Measurements from ENCODE around the gene MS4A4E.
"Not testable (repeated sequence)": the region's sequence is repeated elsewhere in the genome, so short reads cannot be mapped to it uniquely, and the experiment has no call there.

Gene MS4A4E

DNA sequence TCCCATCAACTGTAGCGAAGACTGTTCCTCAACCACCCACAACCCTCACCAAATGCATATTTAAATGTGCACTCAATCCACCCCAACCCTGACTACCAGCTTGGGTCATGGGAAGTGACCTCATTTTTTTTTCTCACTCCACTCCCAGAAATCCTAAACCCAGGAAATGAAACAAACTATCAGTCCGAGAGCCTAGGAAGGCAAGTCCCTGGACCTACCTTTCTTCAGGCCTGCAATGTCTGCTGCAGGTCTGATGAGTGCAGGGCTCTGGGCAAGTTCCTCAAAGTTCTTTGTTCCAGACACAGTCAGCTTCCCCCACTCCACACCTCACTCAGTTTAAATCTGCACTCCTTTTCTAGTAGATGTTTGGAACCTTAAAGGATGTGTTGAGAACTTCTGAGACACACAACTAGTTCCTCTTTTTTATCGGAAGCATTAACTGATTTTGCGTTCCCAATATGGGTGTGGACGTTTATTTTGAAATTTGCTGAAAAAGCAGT lies at the start of gene MS4A4E:
TSS of gene MS4A4E (minus strand) at position 398 of the 500 bp plus-strand sequence. CDS start 13,082 bp downstream, outside the sequence.
- no peak for DNase-seq (ENCODE audit: low read depth)

- DNase-seq (ENCODE audit: low read depth) = no peak
These were observed 49.2 kb upstream of the MS4A4E start for GRCh38 chr11:60292145-60292544.

GRCh38 chr11:60288531-60288930 lies 45.6 kb upstream of the MS4A4E start:
- DNase-seq (ENCODE audit: low read depth) = no peak

DNA sequence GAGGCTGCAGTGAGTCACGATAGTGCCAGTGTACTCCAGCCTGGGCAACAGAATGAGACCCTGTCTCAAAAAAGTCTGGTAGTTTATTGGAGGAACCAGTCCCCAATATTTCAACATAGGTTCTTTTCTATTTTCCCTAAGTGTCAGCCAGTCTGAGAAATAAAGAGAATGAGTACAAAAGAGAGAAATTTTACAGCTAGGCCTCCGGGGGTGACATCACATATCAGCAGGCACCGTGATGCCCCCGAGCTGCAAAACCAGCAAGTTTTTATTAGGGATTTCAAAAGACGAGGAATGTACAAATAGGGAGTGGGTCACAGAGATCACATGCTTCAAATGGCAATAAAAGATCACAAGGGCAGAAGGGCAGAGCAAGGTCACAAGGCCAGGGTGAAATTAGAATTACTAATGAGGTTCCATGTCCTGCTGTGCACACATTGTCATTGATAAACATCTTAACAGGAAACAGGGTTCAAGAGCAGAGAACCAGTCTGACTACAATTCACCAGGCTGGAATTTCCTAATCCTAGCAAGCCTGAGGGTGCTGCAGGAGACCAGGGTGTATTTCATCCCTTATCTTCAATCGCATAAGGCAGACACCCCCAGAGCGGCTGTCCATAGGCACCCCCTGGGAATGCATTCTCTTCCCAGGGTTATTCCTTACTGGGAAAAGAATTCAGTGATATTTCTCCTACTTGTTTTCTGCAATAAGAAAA lies 42.6 kb upstream of the MS4A4E start:
- not testable (repeated sequence) for DNase-seq (ENCODE audit: low read depth)

DNA sequence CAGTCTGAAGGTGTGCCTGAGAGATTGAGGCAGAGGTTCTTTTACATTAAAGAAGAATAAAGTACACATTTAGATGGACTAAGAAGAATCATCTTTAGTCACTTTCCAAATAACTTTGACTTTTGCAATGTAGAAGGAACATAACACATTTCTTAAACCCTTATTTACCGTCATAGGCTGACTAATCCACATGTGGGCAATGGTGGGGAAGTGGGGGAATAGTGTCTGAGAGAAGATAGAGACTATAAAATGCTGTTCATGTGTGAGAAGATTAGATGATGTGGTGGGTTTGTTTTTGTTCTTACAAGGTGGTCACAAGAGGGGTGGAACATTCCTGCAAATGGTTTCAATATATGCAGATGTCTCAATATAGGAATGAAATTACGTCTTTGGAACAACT lies 39.3 kb upstream of the MS4A4E start:
- no peak for DNase-seq (ENCODE audit: low read depth)

DNA sequence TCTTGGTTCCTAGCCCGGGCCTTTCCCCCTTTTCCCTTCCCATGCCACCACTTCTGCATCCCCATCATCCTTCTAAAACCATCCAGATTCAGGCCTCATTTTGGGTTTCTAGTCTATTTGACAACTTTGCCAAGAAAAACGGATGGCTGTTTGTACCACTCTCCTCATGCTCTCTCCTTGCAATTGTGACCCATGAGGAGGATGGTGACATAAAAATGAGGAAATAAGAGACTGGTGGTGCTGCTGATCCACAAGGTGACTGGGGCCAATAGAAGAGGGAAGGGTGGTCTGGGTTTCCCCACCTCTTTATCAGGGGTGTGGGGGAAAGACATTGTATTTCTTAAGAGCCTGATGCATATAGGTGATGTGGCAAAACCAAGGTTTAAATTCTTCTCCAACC lies 38.5 kb upstream of the MS4A4E start:
- no peak for DNase-seq (ENCODE audit: low read depth)

DNA sequence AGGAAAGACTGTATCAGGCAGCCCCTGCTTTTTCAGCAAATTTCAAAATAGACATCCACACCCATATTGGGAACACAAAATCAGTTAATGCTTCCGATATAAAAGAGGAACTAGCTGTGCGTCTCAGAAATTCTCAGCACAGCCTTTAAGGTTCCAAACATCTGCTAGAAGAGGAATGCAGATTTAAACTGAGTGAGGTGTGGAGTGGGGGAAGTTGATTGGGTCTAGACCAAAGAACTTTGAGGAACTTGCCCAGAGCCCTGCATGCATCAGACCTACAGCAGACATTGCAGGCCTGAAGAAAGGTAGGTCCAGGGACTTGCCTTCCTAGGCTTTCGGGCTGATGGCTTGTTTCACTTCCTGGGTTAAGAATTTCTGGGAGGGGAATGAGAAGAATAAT lies 37.5 kb upstream of the MS4A4E start, which contains the start of gene MS4A4A:
TSS of gene MS4A4A (plus strand) at position 255 of the 400 bp plus-strand sequence. CDS start at position 265, 10 bp downstream.
- no peak for DNase-seq (ENCODE audit: low read depth)

DNA sequence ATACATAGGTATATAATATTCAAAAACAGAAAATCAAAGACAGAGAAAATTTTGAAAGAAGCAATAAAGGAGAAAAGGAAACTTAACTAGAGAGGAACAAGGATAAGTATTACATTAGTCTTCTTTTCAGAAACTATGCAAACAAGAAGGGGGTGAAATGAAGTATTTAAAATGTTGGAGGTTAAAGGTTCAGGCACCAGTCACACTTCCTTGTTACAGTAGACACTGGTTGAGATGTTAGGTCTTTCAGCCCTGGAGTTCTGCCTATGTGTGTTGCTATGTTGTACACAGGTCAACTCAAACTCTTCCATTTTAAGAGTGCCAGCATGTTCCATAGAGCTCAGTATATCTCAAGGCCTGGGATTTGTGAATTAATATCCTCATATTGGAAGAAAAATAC lies 31.5 kb upstream of the MS4A4E start:
- DNase-seq (ENCODE audit: low read depth) = no peak

DNA sequence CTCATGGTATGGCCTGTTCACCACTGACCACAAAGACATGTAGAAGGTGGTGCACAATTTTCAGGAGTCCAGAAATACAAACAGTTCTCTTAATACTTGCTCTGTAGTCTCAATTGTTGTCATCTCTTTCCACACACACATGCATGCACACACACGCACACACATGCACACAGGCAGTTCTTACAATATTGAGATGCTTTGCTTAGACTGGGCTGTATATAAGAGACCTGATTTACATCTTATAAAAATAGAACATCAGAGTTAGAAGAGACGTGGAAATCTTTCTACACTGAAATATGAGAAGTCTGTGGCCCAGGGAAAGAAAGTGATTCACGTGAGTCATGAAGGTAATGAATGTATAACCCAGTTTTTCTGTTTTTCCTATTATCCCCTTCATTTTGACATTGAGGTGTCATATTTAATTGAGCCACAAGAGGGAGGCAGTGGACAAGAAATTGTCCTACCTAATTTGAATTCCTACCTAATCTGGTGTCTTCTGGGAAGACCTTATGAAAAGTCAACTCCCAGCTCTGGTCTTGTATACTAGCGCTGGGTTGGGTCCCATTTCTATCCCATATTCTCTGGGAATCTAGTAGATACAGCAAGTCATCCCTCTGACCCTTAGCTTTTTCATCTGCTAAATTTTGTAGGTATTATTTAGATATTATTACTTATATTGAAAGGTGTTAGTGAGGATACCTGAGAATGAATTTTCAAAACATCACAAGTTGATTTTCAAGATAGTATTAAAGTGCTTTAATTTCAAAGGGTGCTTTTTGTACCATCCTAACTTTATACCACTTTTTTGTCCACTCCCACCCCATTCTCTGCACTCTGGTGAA lies 22.7 kb upstream of the MS4A4E start:
- DNase-seq (ENCODE audit: low read depth) = peak; percentile 24

DNA sequence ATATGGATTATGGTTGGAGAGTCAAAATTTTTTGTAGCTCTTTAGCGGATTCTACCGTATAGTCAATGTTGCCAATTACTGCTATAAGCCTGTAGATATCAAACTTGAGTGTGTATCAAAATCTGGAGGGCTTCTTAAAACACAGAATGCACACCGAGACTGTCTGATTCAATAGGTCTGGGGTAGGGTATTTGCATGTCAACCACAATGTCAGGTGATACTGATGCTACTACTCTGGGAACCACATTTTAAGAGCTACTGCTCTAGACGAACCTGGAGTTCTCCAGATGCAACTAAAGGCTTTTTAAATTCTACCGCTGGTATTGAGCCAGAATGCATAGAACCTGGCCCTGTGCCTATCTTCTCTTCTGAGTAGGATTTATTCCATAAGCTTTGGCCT lies 21.7 kb upstream of the MS4A4E start:
- no peak for DNase-seq (ENCODE audit: low read depth)

DNA sequence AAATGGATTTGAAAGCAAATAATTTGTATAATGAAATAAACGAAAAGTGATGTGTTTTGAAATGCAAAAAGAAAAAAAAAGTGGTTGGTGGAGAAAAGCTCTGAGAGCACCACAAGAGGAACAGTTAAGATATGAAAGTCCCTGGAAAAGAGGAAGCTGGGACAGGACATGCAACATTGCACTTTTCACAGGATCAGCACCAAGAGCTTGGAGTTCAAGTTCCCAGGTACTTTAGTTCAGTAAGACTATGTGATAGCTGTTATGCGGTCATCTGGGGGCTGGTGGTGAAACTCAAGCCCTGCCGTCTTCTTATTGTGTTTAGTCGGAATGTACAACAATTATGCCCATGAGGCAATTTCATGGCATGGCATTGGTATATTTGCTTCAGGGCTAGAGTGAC lies 20.5 kb upstream of the MS4A4E start:
- no peak for DNase-seq (ENCODE audit: low read depth)

DNA sequence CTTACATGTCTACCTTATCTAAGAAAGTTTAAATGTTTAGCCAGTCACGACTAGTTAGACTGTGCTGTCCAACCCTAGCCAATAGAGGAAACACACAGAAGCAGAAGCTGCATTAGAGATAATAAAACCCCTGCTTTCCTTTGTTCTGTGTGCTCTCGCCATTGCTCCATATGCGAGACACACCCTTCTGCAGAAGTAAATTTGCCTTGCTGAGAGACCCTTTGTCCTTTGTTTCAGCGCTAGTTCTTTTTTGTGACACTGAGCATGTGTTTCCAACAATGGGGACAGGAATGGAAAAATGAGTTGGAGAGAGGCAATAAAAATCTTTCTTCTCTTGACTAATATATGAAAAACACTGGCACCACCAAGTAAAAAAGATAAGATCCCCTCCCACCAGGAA lies 18.1 kb upstream of the MS4A4E start:
- DNase-seq (ENCODE audit: low read depth) = no peak

DNA sequence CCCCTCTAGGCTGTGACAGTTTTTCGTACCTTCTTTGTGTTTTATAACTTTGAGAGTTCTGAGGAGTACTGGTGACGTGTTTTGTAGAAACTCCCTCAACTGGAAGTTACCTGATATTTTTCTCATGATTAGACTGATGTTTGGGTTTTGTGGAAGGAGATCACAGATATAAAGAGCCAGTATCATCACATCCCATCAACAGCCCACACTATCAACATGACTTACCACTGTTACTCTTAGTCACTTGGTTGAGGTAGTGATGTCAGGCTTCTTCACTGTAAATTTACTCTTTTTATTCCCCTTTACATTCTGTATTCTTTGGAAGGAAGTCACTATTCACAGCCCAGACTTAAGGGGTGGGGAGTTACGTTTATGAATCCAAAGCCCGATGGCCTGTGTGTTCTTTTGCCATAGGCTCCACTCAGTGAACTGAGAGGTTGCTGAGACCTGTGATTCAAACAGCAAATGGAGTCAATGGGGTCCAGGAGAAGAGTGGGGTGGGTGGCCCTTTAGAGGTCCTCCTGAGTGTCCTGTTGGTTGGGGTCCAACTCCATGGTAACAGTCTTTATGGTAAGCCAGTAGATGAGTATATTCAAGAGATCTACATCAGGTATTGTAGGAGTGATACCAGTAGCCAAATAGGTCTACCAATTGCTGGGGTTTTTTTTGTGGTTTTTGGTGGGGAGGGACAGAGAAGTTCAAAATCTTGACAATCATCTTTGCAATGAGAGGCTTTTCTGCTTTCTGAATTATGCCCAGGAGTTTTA lies 15.2 kb upstream of the MS4A4E start:
- DNase-seq (ENCODE audit: low read depth) = no peak

- no peak for DNase-seq (ENCODE audit: low read depth)
These were observed 9.5 kb upstream of the MS4A4E start for GRCh38 chr11:60252213-60253108.

DNA sequence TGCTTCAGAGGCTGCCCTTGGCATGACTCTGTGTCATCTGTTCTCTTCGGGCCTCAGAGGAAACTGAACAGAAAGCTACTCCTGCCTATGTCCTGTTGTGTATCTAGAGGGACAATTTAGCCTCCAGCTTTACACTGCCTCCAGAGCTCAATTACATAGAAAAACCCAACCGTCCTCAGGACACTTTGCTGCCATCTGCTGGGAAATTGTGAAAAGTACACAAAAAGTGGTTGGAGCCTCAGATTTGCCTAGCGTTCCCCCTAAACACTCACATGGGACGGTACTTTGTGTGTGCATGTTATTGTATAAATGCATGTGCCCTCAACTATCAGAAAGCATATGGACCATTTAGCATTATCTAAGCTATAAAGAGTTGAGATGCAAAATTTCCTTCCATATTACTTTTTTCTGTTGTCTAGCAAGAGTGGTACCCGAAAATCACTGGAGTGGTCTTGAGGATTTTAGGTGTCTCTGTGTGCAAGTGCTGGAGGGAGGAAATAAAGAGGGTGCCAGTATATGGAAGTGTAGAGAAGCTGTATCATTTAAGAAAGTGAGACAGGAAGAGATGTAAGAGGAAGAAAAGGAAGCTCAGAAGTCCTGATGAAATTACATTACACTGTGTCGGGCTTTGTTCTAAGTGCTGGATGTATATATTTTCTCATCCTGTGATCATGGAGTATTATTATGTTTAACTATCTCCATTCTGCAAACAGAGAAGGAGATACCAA lies 8.7 kb upstream of the MS4A4E start:
- DNase-seq (ENCODE audit: low read depth) = peak; percentile 24

DNA sequence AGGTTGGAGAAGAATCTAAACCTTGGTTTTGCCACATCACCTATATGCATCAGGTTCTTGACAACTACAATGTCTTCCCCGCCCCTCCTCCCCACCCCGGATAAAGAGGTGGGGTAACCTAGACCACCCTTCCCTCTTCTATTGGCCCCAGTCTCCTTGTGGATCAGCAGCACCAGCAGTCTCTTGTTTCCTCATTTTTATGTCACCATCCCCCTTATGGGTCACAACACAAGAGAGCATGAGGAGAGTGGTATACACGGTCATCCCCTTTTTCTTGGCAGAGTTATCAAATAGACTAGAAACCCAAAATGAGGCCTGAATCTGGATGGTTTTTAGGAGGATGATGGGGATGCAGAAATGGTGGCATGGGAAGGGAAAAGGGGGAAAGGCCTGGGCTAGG lies 1.2 kb downstream of the MS4A4E start:
- no peak for DNase-seq (ENCODE audit: low read depth)

- no peak for DNase-seq (ENCODE audit: low read depth)
These were observed 2.3 kb downstream of the MS4A4E start for GRCh38 chr11:60240662-60241061.

- no peak for DNase-seq (ENCODE audit: low read depth)
These were observed 7.6 kb downstream of the MS4A4E start for GRCh38 chr11:60235321-60235720.

- no peak for DNase-seq (ENCODE audit: low read depth)
These were observed 12.3 kb downstream of the MS4A4E start for GRCh38 chr11:60230681-60231080.

- DNase-seq (ENCODE audit: low read depth) = no peak
These were observed 20.8 kb downstream of the MS4A4E start for GRCh38 chr11:60222141-60222540.

- no peak for DNase-seq (ENCODE audit: low read depth)
These were observed 21.2 kb downstream of the MS4A4E start for GRCh38 chr11:60221692-60222091.
